HepG2 (cell line): ENCODE data around the gene TPBGL. TPM values are rescaled to one million over a fixed set of nuclear protein-coding genes. Genes with fewer than 3 reads are reported as not detected.

ENCODE experiments used
- ARNT2 ChIP-seq: sonication (generic); formaldehyde crosslinking; IDR thresholded peaks from 2 replicates; pipeline ENCODE4 v1.8.0; 2022; ENCODE audit warnings: mild to moderate bottlenecking, low read depth, missing genetic modification reagents, moderate library complexity
- BATF2 ChIP-seq: sonication (generic); formaldehyde crosslinking; IDR thresholded peaks from 2 replicates; pipeline ENCODE4 v1.8.0; 2022; ENCODE audit warnings: mild to moderate bottlenecking, missing genetic modification reagents, moderate library complexity
- CCDC6 ChIP-seq: sonication (generic); formaldehyde crosslinking; IDR thresholded peaks from 2 replicates; pipeline ENCODE4 v1.8.1; 2022; ENCODE audit warnings: mild to moderate bottlenecking, missing genetic modification reagents, moderate library complexity
- CTCF ChIP-seq: sonication (generic); formaldehyde crosslinking; IDR thresholded peaks from 2 replicates; pipeline ENCODE4 v1.5.0; 2020; ENCODE audit warnings: mild to moderate bottlenecking, missing genetic modification reagents, moderate library complexity
- EP300 ChIP-seq, 3 experiments: sonication (generic) in 1 of 3; formaldehyde crosslinking in 1 of 3; IDR thresholded peaks; 2 replicates each; pipeline versions ENCODE4 v1.5.1 to v1.6.1; 2011 to 2020; ENCODE audit warnings: low read depth in 2 of 3, low read length in 2 of 3, borderline replicate concordance in 1 of 3, improper control_type of control experiment in 1 of 3, mild to moderate bottlenecking in 1 of 3, missing genetic modification reagents in 1 of 3, moderate library complexity in 1 of 3
- HOXA5 ChIP-seq: sonication (generic); formaldehyde crosslinking; IDR thresholded peaks from 2 replicates; pipeline ENCODE4 v1.4.0; 2020; ENCODE audit warnings: missing genetic modification reagents
- IKZF5 ChIP-seq: IDR thresholded peaks from 2 replicates; pipeline ENCODE4 v1.6.1; 2018; ENCODE audit warnings: missing genetic modification reagents, mild to moderate bottlenecking, missing compliant biosample characterization
- JUN ChIP-seq: sonication (generic); formaldehyde crosslinking; IDR thresholded peaks from 2 replicates; pipeline ENCODE4 v1.4.0; 2020; ENCODE audit warnings: mild to moderate bottlenecking, missing genetic modification reagents
- KAT7 ChIP-seq: IDR thresholded peaks from 2 replicates; pipeline ENCODE4 v1.6.1; 2018; ENCODE audit warnings: borderline replicate concordance, missing compliant biosample characterization
- MAX ChIP-seq: IDR thresholded peaks from 2 replicates; pipeline ENCODE4 v1.6.1; 2012; ENCODE audit warnings: inconsistent platforms
- MEF2D ChIP-seq: sonication (generic); formaldehyde crosslinking; IDR thresholded peaks from 2 replicates; pipeline ENCODE4 v1.5.1; 2020; ENCODE audit warnings: mild to moderate bottlenecking, missing genetic modification reagents
- MXD3 ChIP-seq: IDR thresholded peaks from 2 replicates; pipeline ENCODE4 v1.6.1; 2016; ENCODE audit warnings: mild to moderate bottlenecking, missing biosample characterization, missing genetic modification reagents
- MZF1 ChIP-seq: sonication (generic); formaldehyde crosslinking; IDR thresholded peaks from 2 replicates; pipeline ENCODE4 v1.8.1; 2023; ENCODE audit warnings: mild to moderate bottlenecking, missing genetic modification reagents, borderline replicate concordance
- NAIF1 ChIP-seq: sonication (generic); formaldehyde crosslinking; IDR thresholded peaks from 2 replicates; pipeline ENCODE4 v1.5.0; 2020; ENCODE audit warnings: mild to moderate bottlenecking, missing genetic modification reagents, borderline replicate concordance
- NR3C1 ChIP-seq: sonication (generic); formaldehyde crosslinking; IDR thresholded peaks from 2 replicates; pipeline ENCODE4 v1.4.0; 2020; ENCODE audit warnings: missing genetic modification reagents
- PLRG1 ChIP-seq: fragments of 450-650 bp; conservative IDR thresholded peaks from 2 replicates; pipeline ENCODE4 v1.6.1; 2016
- RCOR2 ChIP-seq: IDR thresholded peaks from 2 replicates; pipeline ENCODE4 v1.6.1; 2016; ENCODE audit warnings: missing biosample characterization, missing genetic modification reagents
- SATB2 ChIP-seq: sonication (generic); formaldehyde crosslinking; IDR thresholded peaks from 2 replicates; pipeline ENCODE4 v1.5.0; 2020; ENCODE audit warnings: missing genetic modification reagents
- SNRNP70 ChIP-seq: fragments of 200-400 bp; formaldehyde crosslinking; IDR thresholded peaks from 2 replicates; pipeline ENCODE4 v1.6.1; 2017; ENCODE audit warnings: mild to moderate bottlenecking, low read depth, low read length, moderate library complexity
- TEAD2 ChIP-seq: sonication (generic); formaldehyde crosslinking; IDR thresholded peaks from 2 replicates; pipeline ENCODE4 v1.9.0; 2021; ENCODE audit warnings: missing genetic modification reagents
- THAP7 ChIP-seq: sonication (generic); formaldehyde crosslinking; IDR thresholded peaks from 2 replicates; pipeline ENCODE4 v1.8.1; 2023; ENCODE audit warnings: mild to moderate bottlenecking, missing genetic modification reagents
- ZBTB46 ChIP-seq: sonication (generic); formaldehyde crosslinking; IDR thresholded peaks from 2 replicates; pipeline ENCODE4 v1.4.0; 2020; ENCODE audit warnings: mild to moderate bottlenecking, missing genetic modification reagents, borderline replicate concordance
- ZMAT3 ChIP-seq: sonication (generic); formaldehyde crosslinking; conservative IDR thresholded peaks from 2 replicates; pipeline ENCODE4 v1.7.0; 2021; ENCODE audit warnings: missing genetic modification reagents
- ZNF564 ChIP-seq: sonication (generic); formaldehyde crosslinking; IDR thresholded peaks from 2 replicates; pipeline ENCODE4 v1.8.1; 2023; ENCODE audit warnings: mild to moderate bottlenecking, missing genetic modification reagents
- ZNF83 ChIP-seq: sonication (generic); formaldehyde crosslinking; IDR thresholded peaks from 2 replicates; pipeline ENCODE4 v1.4.0; 2020; ENCODE audit warnings: missing genetic modification reagents, mild to moderate bottlenecking, borderline replicate concordance
- polyA plus RNA-seq, 8 experiments: library from polyadenylated mRNA; depleted of rRNA in 3 of 8; stranded (reverse) in 7 of 8; unstranded in 1 of 8; fragments of >200 nt; fragmentation: Illumina TruSeq in 4 of 8; extraction: Trizol in 4 of 8; gene quantifications; 2 replicates each; pipeline versions ENCODE4 v1.2.1 to v1.2.3, GENCODE V29; 2011 to 2016; ENCODE audit warnings: low read depth in 4 of 8, missing spikeins in 1 of 8, mixed read lengths in 1 of 8; ENCODE audit not compliant: insufficient read depth in 1 of 8
- total RNA-seq, 5 experiments: library from RNA; depleted of rRNA; stranded (reverse); fragments of >200 nt; fragmentation: Illumina TruSeq; extraction: Trizol; gene quantifications; 2 replicates each; pipeline ENCODE4 v1.2.3, GENCODE V29; 2016; ENCODE audit warnings: low read depth in 1 of 5

TPBGL gene
- total and polyA plus RNA-seq, 2 of the 13 experiments (the other 11 are each of a cell fraction or from before 2014, with no cell fraction given), result not detected

- no peak for TF ChIP-seq RCOR2 (CRISPR knock-in tag)
- peak; percentile 60; the same call in 1 of the 2 replicates for TF ChIP-seq MEF2D (CRISPR knock-in tag)
- TF ChIP-seq MAX, result no peak
- TF ChIP-seq NR3C1, result no peak
- TF ChIP-seq SATB2 (CRISPR knock-in tag), result 0 out of 2 replicates have a peak, but pooled peaks have one; percentile 52
- no peak for TF ChIP-seq CCDC6 (CRISPR knock-in tag)
- no peak for TF ChIP-seq JUN (CRISPR knock-in tag)
- TF ChIP-seq KAT7 (CRISPR knock-in tag), result no peak
- no peak for TF ChIP-seq CTCF (CRISPR knock-in tag)
- no peak for TF ChIP-seq TEAD2 (CRISPR knock-in tag)
- no peak for TF ChIP-seq SNRNP70
- no peak for TF ChIP-seq ZBTB46 (CRISPR knock-in tag)
- TF ChIP-seq MZF1 (CRISPR knock-in tag), result no peak
- no peak for TF ChIP-seq PLRG1
- TF ChIP-seq MXD3 (CRISPR knock-in tag), result 0 out of 2 replicates have a peak, but pooled peaks have one; percentile 43
- no peak for TF ChIP-seq THAP7 (CRISPR knock-in tag)
- TF ChIP-seq NAIF1 (CRISPR knock-in tag), result no peak
- TF ChIP-seq ZMAT3 (CRISPR knock-in tag), result peak; percentile 73; the same call in 1 of the 2 replicates
- no peak for TF ChIP-seq EP300 (IDR thresholded peaks at IDR 0.05; ENCODE audit: low read depth in 2 of 2, low read length in 2 of 2)
- no peak for TF ChIP-seq EP300 (CRISPR knock-in tag; IDR thresholded peaks at IDR 0.05; ENCODE audit: borderline replicate concordance)
- TF ChIP-seq ZNF564, result no peak
- no peak for TF ChIP-seq ARNT2
- peak; percentile 51; the same call in 1 of the 2 replicates for TF ChIP-seq IKZF5 (CRISPR knock-in tag)
- TF ChIP-seq ZNF83 (CRISPR knock-in tag), result no peak
- no peak; the same call in 1 of the 2 replicates for TF ChIP-seq HOXA5 (CRISPR knock-in tag)
- no peak for TF ChIP-seq BATF2
These were observed 6.8 kb upstream of the TPBGL start (continued) for GRCh38 chr11:75233754-75234172.
